ENCODE results near the gene KCNJ1.

DNA sequence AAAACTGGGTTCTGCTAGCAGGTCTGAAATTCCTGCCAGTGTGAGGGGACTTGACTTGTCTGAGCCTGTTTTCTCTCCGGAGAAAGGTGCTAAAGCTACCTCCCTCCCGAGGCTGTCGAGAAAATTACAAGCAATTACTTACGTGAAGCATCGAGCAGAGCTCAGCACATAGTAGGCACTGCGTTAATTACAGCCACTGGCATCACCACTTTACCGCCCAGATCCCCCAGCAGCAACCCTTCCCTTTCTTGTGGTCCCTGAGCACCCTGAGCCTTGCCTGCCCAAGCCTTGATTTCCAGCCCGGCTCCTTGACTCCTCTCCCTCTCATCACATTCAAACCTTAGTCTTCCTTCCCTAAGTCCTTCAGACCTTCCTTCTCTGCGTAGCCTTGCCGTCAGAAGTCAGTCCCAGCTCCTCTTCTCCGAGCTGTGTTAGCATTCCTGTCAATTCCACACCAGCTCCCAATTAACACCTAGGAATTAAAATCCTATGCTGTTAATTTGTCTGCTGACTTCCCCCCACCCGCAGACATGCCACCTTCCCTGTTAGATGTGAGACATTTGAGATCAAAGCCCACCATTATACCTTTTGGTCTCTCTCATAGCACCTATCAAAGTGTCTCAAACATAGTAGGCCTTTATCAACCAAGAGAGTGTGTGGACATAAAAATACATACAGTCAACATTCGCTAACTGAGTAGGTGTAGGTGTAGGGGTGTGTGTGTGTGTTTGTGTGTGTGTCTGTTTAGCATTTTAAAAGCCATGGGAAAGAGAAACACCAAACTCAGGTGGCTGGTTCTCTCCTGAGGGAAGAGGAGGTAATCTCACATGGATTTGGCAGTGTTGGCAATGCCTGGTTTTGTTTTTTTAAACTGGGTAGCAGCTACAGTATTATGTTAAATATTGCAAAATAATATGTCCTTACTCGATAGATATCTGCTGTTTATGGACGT, 21.2 kb upstream of the KCNJ1 start:
- TF ChIP-seq, protein P1, sequence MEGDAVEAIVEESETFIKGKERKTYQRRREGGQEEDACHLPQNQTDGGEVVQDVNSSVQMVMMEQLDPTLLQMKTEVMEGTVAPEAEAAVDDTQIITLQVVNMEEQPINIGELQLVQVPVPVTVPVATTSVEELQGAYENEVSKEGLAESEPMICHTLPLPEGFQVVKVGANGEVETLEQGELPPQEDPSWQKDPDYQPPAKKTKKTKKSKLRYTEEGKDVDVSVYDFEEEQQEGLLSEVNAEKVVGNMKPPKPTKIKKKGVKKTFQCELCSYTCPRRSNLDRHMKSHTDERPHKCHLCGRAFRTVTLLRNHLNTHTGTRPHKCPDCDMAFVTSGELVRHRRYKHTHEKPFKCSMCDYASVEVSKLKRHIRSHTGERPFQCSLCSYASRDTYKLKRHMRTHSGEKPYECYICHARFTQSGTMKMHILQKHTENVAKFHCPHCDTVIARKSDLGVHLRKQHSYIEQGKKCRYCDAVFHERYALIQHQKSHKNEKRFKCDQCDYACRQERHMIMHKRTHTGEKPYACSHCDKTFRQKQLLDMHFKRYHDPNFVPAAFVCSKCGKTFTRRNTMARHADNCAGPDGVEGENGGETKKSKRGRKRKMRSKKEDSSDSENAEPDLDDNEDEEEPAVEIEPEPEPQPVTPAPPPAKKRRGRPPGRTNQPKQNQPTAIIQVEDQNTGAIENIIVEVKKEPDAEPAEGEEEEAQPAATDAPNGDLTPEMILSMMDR (IDR thresholded peaks at IDR 0.05) = no peak
- TF ChIP-seq RFX5 (IDR thresholded peaks at IDR 0.05; ENCODE audit: low read length) (no peak), RCOR1 (IDR thresholded peaks at IDR 0.05; ENCODE audit: low read length) (no peak), RAD21 (IDR thresholded peaks at IDR 0.05; ENCODE audit: low read length) (no peak), TAF1 (IDR thresholded peaks at IDR 0.05; ENCODE audit: borderline replicate concordance, low read depth, low read length) (no peak), ELF1 (IDR thresholded peaks at IDR 0.05) (no peak)
